Measurements from ENCODE around the gene WDR33. TPM values are rescaled to one million over a fixed set of nuclear protein-coding genes. Genes with fewer than 3 reads are reported as not detected.

The WDR33 gene
- total RNA-seq, 2 donors from 2014 or later, result 76.3 to 82.5 TPM

DNA sequence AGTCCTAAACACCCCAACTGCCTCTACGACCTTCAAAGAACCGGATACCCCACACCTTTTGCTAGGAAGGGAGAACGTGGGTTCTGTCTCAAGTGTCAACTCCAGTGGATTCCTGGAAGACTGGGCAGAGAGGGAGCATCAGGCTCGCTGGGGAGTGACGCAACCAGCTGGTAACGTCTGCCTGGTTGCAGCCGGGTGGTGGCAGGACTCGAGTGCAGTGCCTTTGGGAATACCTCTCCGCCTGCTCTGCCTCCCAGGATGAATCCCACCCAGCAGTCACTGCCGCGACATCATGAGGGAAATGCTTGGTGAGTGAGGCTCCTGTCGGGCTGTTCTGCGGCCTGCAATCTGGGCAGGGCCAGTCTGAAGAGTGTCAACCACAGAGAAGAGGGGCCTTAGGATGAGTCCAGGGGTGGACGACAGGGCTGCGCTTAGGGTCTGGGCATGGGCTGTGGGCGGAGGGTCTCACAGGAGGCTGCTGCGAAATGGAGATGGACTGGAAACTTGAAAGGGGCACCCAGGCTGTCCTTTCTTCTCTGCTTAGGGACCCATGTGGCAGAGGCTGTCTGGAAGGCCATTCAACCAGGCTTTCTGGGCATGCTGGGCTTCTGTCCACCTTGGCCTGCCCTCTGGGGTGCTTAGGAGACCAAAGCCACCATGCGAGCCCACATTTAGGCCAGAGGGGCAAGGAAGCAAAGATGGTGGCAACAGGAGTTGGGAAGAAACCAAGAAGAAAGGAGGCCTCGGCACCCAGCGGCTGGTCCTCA, 152.1 kb downstream of the WDR33 start:
- Mint-ChIP-seq H3K4me3 (no peak overlapping the region), H3K36me3 (ENCODE audit: low read depth) (peaks cover 4% of the 10 kb centered on the region), H3K4me1 (peaks cover 15% of the 10 kb centered on the region), H3K9me3 (peaks cover 4% of the 10 kb centered on the region), H3K27ac (no peak overlapping the region), H3K27me3 (ENCODE audit: insufficient read depth) (peaks cover 11% of the 10 kb centered on the region)
- Histone ChIP-seq H3K27ac (ENCODE audit: low read depth, low read length) (no peak overlapping the region), H3K4me3 (ENCODE audit: low read length) (no peak overlapping the region), H3K4me1 (ENCODE audit: control insufficient read depth, insufficient read depth, low read length) (no peaks in the 10 kb centered on the region), H3K9me3 (ENCODE audit: control insufficient read depth, low read length) (peaks cover 6% of the 10 kb centered on the region), H3K27me3 (ENCODE audit: control insufficient read depth, insufficient read depth, low read length, poor library complexity, severe bottlenecking) (peaks cover 4% of the 10 kb centered on the region), H3K36me3 (ENCODE audit: control insufficient read depth, insufficient read depth, low read length) (peaks cover 5% of the 10 kb centered on the region), H3K9ac (ENCODE audit: extremely low read depth, low read length, poor library complexity, severe bottlenecking) (no peak overlapping the region)
- 92 to 96% methylated on average over 16 to 20 of the region's 20 CpGs for WGBS, 2 experiments (ENCODE audit: insufficient coverage in 1 of 2, insufficient read length in 1 of 2)
- TF ChIP-seq CTCF (conservative IDR thresholded peaks at IDR 0.05), result no peak
- no peak for DNase-seq

DNA sequence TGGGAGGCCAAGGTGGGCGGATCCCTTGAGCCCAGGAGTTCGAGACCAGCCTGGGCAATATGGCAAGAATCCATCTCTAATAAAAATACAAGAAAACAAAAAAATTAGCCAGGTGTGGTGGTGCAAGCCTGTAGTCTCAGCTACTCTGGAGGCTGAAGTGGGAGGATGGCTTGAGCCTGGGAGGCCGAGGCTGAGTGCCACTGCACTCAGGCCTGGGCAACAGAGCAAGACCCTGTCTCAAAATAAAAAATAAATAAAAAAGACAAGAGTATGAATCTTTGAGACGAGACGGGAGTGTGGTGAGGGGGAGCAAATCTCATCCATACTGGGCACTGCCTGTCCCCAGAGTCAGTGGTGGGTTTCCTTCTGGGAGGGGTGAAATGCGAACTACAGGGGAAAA, 152.8 kb downstream of the WDR33 start:
- peaks cover 4% of the 10 kb centered on the region for H3K36me3 Mint-ChIP-seq (ENCODE audit: low read depth)

GRCh38 chr2:127657232-127657595, 153.8 kb downstream of the WDR33 start:
- H3K4me1 ChIP-seq (ENCODE audit: control insufficient read depth, insufficient read depth, low read length), result no peaks in the 10 kb centered on the region
- H3K36me3 ChIP-seq (ENCODE audit: control insufficient read depth, insufficient read depth, low read length), result peaks cover 5% of the 10 kb centered on the region
- Mint-ChIP-seq H3K36me3 (ENCODE audit: low read depth) (peaks cover 4% of the 10 kb centered on the region), H3K27me3 (ENCODE audit: insufficient read depth) (peaks cover 5% of the 10 kb centered on the region), H3K4me3 (no peak overlapping the region), H3K27ac (no peak overlapping the region), H3K4me1 (peaks cover 9% of the 10 kb centered on the region), H3K9me3 (peaks cover 4% of the 10 kb centered on the region)
- H3K9ac ChIP-seq (ENCODE audit: extremely low read depth, low read length, poor library complexity, severe bottlenecking), result no peak overlapping the region
- no peak for DNase-seq
- no peak overlapping the region for H3K4me3 ChIP-seq (ENCODE audit: low read length)
- WGBS, 2 experiments (ENCODE audit: insufficient coverage in 1 of 2, insufficient read length in 1 of 2), result 94 to 95% methylated on average over 9 to 17 of the region's 17 CpGs
- peaks cover 6% of the 10 kb centered on the region for H3K9me3 ChIP-seq (ENCODE audit: control insufficient read depth, low read length)
- H3K27me3 ChIP-seq (ENCODE audit: control insufficient read depth, insufficient read depth, low read length, poor library complexity, severe bottlenecking), result no peaks in the 10 kb centered on the region
- TF ChIP-seq CTCF (conservative IDR thresholded peaks at IDR 0.05), result no peak
- no peak overlapping the region for H3K27ac ChIP-seq (ENCODE audit: low read depth, low read length)

More for the DNA sequence above, 152.8 kb downstream of the WDR33 start:
- Mint-ChIP-seq H3K27me3 (ENCODE audit: insufficient read depth) (peaks cover 4% of the 10 kb centered on the region), H3K4me3 (no peak overlapping the region), H3K27ac (no peak overlapping the region), H3K9me3 (peaks cover 4% of the 10 kb centered on the region), H3K4me1 (peaks cover 11% of the 10 kb centered on the region)
- no peaks in the 10 kb centered on the region for H3K4me1 ChIP-seq (ENCODE audit: control insufficient read depth, insufficient read depth, low read length)
- peaks cover 5% of the 10 kb centered on the region for H3K36me3 ChIP-seq (ENCODE audit: control insufficient read depth, insufficient read depth, low read length)
- WGBS, 2 experiments (ENCODE audit: insufficient coverage in 1 of 2, insufficient read length in 1 of 2), result 94 to 100% methylated on average over 1 to 6 of the region's 6 CpGs
- H3K9ac ChIP-seq (ENCODE audit: extremely low read depth, low read length, poor library complexity, severe bottlenecking), result no peak overlapping the region
- no peak for TF ChIP-seq CTCF (conservative IDR thresholded peaks at IDR 0.05)
- no peak for DNase-seq
- H3K27ac ChIP-seq (ENCODE audit: low read depth, low read length), result no peak overlapping the region
- H3K27me3 ChIP-seq (ENCODE audit: control insufficient read depth, insufficient read depth, low read length, poor library complexity, severe bottlenecking), result no peaks in the 10 kb centered on the region
- H3K9me3 ChIP-seq (ENCODE audit: control insufficient read depth, low read length), result peaks cover 6% of the 10 kb centered on the region
- H3K4me3 ChIP-seq (ENCODE audit: low read length), result no peak overlapping the region

Data from endodermal cell (in vitro differentiated cells).